ENCODE data around the gene CA10.

DNA sequence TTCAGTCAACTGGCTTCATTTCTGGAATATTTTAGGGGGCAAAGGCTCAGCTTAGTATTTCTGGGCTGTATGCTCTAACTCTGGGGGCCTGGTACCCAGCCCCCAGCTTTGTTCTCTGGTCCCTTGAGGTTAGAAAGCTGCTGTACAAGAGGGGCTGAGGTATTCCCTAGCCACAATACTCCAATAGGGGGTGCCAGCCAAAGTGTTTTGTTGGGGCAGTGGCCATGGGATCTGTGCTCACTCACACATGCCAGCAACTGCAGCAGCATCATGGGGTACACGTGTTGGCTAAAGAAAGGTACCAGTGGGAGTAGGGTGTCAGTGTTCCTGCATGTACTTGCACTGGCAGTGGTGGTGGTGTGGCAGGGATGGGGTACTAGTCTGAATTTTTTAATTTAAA, 257.3 kb downstream of the CA10 start:
- TF ChIP-seq POLR2A (IDR thresholded peaks at IDR 0.05) (no peak), CTCF (IDR thresholded peaks at IDR 0.05) (no peak), POLR2AphosphoS5 (IDR thresholded peaks at IDR 0.05) (no peak)

All from gastroesophageal sphincter (tissue), 3 donors.